Astrocyte (in vitro differentiated cells and primary cell): Measurements from ENCODE around the gene CCNF.

Source experiments
- EZH2 ChIP-seq: IDR thresholded peaks from 2 replicates; pipeline ENCODE4 v1.6.1; 2012; ENCODE audit warnings: mild to moderate bottlenecking, low read length, inconsistent platforms; ENCODE audit not compliant: insufficient read depth
- TF ChIP-seq, protein P1 (sequence below): IDR thresholded peaks from 2 replicates; pipeline ENCODE4 v1.5.1; 2011; ENCODE audit warnings: low read depth, mild to moderate bottlenecking, inconsistent platforms, low read length, moderate library complexity; ENCODE audit not compliant: insufficient read depth

- TF ChIP-seq, protein P1, sequence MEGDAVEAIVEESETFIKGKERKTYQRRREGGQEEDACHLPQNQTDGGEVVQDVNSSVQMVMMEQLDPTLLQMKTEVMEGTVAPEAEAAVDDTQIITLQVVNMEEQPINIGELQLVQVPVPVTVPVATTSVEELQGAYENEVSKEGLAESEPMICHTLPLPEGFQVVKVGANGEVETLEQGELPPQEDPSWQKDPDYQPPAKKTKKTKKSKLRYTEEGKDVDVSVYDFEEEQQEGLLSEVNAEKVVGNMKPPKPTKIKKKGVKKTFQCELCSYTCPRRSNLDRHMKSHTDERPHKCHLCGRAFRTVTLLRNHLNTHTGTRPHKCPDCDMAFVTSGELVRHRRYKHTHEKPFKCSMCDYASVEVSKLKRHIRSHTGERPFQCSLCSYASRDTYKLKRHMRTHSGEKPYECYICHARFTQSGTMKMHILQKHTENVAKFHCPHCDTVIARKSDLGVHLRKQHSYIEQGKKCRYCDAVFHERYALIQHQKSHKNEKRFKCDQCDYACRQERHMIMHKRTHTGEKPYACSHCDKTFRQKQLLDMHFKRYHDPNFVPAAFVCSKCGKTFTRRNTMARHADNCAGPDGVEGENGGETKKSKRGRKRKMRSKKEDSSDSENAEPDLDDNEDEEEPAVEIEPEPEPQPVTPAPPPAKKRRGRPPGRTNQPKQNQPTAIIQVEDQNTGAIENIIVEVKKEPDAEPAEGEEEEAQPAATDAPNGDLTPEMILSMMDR = no peak
- no peak for TF ChIP-seq EZH2
Observed at GRCh38 chr16:2438121-2438520, 8.9 kb downstream of the CCNF start.
